NCI-H146 treated with DMSO at 0.1 percent for 48 hours (cell line): Measurements from ENCODE around the gene ZNF630.
"Not testable (repeated sequence)": the region's sequence is repeated elsewhere in the genome, so short reads cannot be mapped to it uniquely, and the experiment has no call there.

ENCODE experiments used
- DNase-seq: peaks from one replicate; lab custom pipeline; 2025; ENCODE audit not compliant: unreplicated experiment; lab: John Stamatoyannopoulos, UW

Gene ZNF630

DNA sequence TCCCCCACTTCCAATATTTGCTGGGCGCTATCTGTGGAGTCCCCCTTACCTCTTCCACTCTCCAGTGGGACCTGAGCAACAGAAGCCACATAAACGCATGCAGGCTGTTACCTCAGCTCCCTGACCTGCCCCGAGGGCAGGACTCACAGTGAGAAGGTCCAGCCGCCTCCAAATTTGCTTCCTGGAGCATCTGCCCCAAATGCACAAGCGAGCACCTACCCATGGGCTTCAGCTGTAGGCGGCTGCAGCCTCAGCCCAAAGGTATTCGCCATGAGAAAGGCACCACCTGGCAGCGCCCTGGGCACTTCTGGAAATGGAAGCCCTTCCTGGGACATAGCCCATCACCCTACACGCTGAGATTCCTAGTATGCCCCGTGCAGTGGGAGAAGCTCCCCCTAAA, 41.2 kb downstream of the ZNF630 start:
- DNase-seq: no peak

DNA sequence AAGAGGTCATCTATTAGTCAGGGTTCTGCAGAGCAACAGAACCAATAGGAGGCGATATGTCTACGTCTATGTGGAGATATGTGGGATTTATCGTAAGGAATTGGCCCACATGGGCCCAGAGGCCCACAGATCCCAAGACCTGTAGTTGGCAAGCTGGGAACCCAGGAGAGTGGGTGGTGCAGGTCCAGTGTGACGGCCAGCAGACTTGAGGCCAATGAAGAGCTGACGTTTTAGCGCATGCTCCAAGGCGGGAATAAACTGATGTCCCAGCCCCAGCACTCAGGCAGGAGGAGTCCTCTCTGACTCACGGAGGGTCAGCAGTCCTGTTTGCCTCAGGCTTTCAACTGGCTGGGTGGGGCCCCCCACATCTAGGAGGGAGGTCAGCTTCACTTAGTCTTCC, 43.3 kb downstream of the ZNF630 start:
- DNase-seq: no peak

DNA sequence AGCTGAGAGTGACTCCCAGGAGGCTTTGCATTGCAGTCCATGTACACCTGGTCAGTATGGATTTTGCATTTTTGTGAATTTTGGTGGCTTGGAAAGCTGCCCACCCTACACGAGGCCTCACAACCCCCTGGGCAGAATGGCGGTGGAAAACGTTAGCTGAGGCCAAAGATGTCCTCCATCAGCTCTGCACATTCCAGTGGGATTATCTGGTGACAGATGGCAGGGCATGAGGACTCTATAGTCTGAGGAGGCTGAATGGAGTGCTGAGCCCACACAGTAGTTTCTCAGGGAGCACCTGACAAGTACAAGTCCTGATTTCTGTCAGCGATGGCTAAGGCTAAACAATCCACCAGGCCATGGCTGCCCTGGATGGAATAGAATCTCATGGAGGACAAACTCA, 43.9 kb downstream of the ZNF630 start:
- DNase-seq: not testable (repeated sequence)

DNA sequence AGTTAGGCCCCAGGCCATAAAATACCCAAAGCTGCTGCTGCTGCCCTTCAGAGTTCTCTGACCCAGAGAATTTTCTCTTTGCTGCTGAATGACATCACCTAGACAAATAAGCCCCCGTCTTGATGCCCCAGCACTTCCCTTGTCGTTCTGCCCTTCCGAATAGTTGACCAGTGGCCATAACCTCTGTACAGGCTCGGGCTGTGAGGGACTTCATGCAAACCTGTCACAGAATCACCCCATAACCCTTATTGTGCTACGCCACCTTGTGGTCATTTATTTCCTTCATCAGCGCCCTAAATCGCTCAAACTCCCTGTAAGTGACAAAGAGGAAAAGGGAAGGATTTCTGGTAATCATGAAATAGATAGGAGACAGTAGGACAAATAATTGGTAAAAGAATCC, 45.9 kb downstream of the ZNF630 start:
- DNase-seq: peak; percentile 49

DNA sequence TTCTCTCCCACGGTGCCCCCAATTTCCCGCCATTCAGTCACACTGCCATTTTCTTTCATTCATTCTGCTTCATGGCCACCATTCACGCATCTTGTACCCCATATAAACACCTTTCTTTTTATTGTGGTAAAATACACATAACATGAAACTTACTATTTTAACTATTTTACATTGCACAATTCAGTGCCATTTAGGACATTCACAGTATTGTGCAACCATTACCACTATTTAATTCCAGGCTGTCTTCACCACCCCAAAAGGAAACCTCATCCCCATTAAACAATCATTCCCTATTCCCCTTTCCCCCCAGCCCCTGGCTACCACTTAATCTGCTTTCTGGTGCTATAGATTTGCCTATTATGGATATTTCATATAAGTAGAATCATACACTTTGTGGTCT, 48.7 kb downstream of the ZNF630 start:
- DNase-seq: no peak

DNA sequence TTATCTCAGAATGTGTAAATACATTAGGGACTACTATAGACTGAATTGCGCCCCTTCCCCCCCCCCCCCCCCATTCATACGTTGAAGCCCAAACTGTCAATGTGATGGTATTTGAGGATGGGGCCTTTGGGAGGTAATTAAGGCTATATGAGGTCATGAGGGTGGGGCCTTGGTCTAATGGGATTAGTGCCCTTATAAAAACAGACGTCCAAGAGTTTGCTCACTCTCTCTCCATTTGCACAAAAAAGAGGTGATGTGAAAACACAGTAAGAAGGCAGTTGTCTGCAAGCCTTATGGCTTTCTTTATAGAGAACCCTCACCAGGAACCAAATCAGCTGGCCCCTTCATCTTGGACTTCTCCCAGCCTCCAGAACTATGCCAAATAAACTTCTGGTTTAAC, 49.3 kb downstream of the ZNF630 start:
- no peak for DNase-seq

DNA sequence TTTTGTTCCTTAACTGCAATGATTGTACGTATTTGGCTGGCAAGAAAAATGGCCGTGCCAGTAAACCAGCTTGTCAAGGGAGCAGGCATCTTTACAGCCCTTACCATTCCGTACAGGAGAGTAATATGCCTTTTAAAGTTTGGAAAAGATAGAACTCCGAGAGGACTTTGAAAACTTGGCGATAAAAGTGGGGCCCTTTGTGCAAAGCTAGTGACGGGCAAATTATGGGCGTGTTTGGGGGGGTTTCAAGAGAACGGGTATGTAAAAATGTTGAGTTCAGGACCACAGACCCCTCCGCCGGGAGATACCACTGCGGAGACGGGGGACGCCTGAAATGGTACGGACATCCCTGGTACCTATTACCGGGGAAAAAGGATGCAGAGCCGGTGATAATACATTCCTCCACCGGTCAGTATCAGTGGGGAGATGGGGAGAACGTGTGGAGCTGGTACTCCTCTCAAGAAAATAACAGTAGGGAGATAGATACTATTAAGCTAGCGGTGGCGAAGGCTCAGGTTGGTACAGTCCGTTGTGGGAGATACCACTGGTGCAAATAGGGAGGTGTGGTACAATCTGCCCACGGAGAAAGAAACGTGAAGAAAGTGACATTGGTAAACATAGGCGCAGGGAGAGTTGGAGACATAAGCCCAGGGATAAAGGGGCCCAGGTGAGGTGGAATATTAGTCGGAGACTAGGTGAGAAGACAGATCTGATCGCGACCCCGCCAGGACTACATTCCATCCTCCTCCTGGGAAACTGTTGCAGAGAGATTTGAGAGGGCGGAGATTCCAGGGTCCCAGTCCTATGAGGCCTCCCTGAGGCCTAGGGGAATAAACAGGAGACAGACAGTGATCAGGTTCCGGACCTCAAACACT, 50.2 kb downstream of the ZNF630 start:
- peak; percentile 68 for DNase-seq

DNA sequence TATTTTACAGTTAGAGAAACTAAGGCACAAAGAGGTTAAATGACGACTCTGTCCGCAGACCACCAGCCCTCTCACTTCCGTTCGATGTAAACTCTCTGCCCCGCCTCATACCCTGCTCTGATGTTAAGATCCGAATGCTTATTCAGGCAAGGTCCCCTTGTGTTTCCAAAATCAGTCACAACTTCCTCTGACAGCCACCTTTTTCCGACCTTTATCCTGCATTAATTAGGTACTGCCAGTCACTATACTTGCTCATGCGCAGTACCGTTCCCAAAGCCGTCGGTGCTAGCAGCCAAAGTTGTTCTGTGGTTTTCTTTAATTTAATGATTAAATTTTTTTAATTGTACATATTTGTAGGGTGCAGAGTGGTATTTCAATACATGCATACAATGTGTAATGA, 51.0 kb downstream of the ZNF630 start:
- not testable (repeated sequence) for DNase-seq

DNA sequence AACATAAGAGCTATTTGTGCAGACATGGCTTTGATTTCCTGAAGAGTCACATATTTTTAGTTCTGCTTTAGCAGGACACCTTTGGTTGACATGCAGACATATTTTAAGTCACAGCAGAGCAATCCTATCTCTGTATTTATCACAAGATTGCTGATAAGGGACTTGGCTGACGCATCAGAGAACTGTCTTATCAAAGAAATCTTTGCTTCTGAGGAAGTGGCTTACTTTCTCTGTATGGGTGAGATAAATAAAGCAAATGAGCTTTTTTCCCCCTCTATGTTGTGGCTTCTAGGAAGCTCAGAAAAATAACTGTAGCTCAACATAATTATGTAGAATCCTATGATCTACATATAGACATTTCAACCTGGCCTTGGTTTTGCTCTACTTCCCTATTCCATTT, 51.5 kb downstream of the ZNF630 start:
- DNase-seq: not testable (repeated sequence)

DNA sequence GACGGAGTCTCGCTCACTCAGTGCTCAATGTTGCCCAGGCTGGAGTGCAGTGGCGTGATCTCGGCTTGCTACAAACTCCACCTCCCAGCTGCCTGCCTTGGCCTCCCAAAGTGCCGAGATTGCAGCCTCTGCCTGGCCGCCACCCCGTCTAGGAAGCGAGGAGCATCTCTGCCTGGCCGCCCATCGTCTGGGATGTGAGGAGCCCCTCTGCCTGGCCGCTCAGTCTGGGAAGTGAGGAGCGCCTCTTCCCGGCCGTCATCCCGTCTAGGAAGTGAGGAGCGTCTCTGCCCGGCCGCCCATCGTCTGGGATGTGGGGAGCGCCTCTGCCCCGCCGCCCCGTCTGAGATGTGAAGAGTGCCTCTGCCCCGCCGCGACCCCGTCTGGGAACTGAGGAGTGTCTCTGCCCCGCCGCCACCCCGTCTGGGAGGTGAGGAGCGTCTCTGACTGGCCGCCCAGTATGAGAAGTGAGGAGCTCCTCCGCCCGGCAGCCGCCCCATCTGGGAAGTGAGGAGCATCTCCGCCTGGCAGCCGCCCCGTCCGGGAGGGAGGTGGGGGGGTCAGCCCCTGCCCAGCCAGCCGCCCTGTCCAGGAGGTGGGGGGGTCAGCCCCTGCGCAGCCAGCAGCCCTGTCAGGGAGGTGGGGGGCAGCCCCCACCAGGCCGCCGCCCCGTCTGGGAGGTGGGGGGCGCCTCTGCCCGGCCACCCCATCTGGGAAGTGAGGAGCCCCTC, 54.7 kb downstream of the ZNF630 start:
- not testable (repeated sequence) for DNase-seq

DNA sequence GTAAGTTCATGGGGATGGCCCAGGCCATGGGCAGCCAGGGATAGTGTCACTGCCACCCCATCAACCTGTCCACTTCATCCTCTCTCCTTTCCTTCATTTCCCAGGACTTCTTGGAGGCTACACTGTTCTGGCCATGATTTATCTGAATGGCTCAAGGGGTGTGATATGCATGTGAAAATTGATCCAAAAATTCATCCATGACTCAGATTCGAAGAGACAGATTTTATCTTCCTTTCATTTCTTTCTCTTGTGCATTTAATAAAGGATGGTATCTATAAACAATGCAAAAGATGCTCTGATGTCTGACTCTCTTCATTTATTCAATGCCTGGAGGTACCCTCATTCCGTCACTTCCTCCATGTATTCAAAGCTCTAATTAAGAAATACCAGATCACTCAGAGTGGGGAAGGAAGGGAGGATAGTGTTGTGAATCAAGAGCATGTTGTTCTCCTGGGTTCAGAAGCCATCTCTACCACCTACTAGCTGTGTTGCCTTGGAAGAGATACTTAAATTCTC, 61.9 kb downstream of the ZNF630 start:
- not testable (repeated sequence) for DNase-seq
